Neural cell (in vitro differentiated cells): ENCODE results near the gene IDH3B.

Experiments used
- CTCF ChIP-seq: fragments of 450-650 bp; IDR thresholded peaks from 2 replicates; pipeline ENCODE4 v1.5.1; 2014; ENCODE audit warnings: antibody characterized with exemption, mild to moderate bottlenecking, moderate library complexity; ENCODE audit not compliant: poor library complexity, severe bottlenecking
- EP300 ChIP-seq: fragments of 450-650 bp; conservative IDR thresholded peaks from 2 replicates; pipeline ENCODE4 v1.6.1; 2014; ENCODE audit warnings: antibody characterized with exemption, mild to moderate bottlenecking, moderate library complexity; ENCODE audit not compliant: poor library complexity, severe bottlenecking
- EZH2 ChIP-seq: fragments of 200-600, 300-800 bp; shearing (Covaris generic), sonication (generic); IDR thresholded peaks from 2 replicates; pipeline ENCODE4 v1.6.1; 2014; ENCODE audit warnings: antibody characterized with exemption, low read length, borderline replicate concordance, mild to moderate bottlenecking; ENCODE audit not compliant: insufficient read depth, poor library complexity, severe bottlenecking
- MXI1 ChIP-seq: fragments of 450-650 bp; conservative IDR thresholded peaks from 2 replicates; pipeline ENCODE4 v1.6.1; 2014; ENCODE audit warnings: antibody characterized with exemption, mild to moderate bottlenecking; ENCODE audit not compliant: poor library complexity, severe bottlenecking
- POLR2AphosphoS5 ChIP-seq: IDR thresholded peaks from 2 replicates; pipeline ENCODE4 v1.6.1; 2012
- SMC3 ChIP-seq: fragments of 450-650 bp; conservative IDR thresholded peaks from 2 replicates; pipeline ENCODE4 v1.6.1; 2014; ENCODE audit warnings: antibody characterized with exemption, mild to moderate bottlenecking, moderate library complexity; ENCODE audit not compliant: poor library complexity
- TAF1 ChIP-seq: IDR thresholded peaks from 2 replicates; pipeline ENCODE4 v1.6.1; 2012; ENCODE audit warnings: low read depth

- no peak for TF ChIP-seq CTCF
- no peak for TF ChIP-seq SMC3
- no peak for TF ChIP-seq EZH2
- TF ChIP-seq EP300, result no peak
- TF ChIP-seq TAF1, result no peak
- no peak for TF ChIP-seq MXI1
- TF ChIP-seq POLR2AphosphoS5, result no peak
Observed at GRCh38 chr20:2655331-2656116, 8.5 kb downstream of the IDH3B start.
